Right forelimb (tissue), 1 donor: ENCODE measurements around the gene B4GALNT4.

ENCODE experiments used
- DNase-seq: peaks from one replicate; pipeline ENCODE4 v3.0.0-alpha.2; 2018

The B4GALNT4 gene

DNA sequence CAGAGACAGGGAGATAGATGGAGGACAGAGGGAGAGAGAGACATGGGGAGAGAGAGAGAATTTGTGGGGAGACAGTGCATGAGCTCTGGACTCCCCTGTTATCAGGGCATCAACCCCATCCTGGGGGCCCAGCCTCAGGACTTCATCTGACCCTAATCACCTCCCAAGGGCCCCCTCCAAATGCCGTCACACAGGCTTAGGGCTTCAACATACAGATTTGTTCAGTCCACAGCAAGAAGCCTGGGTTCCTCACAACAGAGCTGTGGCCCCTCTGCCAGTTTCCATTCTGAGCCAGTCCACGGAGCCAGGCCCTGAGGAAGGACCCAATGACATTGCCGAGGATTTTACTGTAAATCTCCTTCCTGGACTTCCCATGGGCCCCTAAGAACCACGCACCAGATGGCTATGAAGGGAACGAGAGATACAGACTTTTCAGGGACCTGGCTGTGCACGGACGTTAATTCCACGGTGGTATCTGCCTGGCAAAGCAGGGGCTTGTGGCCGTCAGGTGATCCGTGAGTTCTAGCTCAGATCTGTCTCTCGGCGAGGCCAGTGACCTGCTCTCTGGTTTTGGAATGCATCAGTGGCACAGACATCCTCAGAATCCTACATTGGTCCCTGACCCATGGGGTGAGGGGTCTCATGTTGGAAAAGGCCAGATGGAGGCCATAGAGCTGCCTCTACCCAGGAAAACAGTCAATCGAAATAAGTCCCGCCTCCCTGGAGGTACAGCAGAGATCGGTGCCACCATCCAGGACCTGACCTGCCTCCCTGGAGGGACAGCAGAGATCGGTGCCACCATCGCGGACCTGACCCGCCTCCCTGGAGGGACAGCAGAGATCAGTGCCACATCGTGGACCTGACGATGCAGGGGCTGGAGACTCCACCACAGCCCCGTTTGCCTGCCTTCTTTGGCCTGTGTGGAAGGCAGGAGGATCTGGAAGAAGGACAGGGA lies 8.7 kb upstream of the B4GALNT4 start:
- peak; percentile 49 for DNase-seq

- peak; percentile 32 for DNase-seq
Observed at GRCh38 chr11:362642-363442, 6.5 kb upstream of the B4GALNT4 start.

GRCh38 chr11:363443-363805 lies 5.9 kb upstream of the B4GALNT4 start:
- peak; percentile 39 for DNase-seq

- DNase-seq, result no peak
Observed at GRCh38 chr11:363948-364761, 5.1 kb upstream of the B4GALNT4 start.

GRCh38 chr11:364991-365725 lies 4.1 kb upstream of the B4GALNT4 start:
- no peak for DNase-seq

DNA sequence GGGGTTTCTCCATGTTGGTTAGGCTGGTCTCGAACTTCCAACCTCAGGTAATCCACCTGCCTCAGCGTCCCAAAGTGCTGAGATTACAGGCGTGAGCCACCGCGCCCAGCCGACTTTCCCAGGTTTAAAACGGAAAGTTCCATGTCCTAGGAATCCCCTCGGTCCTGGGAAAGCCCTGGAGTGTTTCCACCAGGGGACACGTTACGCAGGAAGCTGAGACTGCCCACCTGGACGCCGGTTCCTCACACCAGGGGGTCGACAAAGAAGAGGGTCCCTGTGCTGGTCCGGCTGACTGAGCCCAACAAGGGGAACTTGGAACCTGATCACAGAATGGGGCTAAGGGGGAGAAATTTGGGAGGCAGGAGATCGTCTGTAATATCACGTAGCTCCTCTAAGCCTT lies 3.5 kb upstream of the B4GALNT4 start:
- DNase-seq, result no peak

DNA sequence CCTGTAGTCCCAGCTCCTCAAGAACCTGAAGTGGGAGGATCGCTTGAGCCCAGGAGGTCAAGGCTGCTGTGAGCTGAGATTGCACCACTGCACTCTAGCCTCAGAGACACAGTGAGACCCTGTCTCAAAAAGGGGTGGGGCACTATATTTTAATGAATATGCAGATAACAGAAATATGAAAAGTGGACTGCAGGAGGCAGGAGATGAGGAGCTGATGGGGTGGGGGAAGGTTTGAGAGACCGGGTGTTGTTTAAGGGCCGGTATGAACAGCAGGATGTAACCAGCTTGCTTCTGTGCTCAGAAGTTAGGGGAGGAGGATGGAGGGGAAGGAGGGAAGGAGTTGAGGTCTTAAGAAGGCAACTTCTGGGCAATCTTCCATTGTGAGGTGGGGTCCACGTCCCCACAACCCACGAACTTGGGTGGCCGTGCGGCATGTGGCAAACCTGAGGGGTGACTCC lies 1.3 kb upstream of the B4GALNT4 start:
- no peak for DNase-seq

DNA sequence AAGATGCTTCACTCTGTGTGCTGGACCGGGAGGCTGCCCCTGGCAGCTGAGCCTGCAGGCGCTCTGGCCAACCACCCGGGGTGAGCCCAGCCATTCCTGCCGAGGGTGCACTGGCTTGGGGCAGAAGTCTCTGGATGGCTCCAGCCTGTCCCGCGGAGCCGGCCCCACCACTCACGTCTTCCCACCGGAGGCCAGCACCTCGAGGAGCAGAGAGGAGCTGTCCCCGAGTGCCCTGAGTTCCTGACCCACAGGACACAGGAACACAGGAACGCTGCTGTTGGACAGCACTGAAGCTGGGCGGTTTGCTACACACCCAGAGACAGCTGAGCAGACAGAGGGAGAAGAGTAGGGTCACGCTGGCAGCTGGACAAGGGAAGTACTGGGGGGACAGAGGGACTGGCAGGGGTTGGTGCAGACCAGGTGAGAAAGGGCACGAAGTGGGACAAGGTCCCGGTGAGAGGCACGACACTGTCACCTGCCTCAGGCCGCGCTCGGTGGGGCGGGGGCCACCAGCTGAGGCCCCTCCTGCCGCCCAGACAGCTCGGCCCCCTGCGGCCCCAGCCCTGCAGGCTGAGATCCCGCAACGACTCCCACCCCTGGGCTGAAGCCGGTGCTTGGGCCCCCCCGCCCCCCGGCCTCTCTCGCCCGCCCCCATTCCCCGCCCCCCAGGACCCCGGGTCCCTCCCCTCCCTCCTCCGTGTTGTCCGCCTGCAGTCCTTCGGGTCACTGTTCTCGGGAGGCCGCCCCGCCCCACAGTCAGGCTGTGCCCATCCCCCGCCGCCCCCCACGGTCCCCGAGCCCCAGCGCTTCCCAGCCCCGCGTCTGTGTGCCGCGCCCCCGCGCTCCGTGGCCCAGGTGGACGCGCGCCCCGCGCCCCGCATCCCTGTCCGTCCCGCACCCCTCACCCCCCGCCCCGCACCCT lies 624 bp upstream of the B4GALNT4 start:
- DNase-seq, result peak; percentile 58

DNA sequence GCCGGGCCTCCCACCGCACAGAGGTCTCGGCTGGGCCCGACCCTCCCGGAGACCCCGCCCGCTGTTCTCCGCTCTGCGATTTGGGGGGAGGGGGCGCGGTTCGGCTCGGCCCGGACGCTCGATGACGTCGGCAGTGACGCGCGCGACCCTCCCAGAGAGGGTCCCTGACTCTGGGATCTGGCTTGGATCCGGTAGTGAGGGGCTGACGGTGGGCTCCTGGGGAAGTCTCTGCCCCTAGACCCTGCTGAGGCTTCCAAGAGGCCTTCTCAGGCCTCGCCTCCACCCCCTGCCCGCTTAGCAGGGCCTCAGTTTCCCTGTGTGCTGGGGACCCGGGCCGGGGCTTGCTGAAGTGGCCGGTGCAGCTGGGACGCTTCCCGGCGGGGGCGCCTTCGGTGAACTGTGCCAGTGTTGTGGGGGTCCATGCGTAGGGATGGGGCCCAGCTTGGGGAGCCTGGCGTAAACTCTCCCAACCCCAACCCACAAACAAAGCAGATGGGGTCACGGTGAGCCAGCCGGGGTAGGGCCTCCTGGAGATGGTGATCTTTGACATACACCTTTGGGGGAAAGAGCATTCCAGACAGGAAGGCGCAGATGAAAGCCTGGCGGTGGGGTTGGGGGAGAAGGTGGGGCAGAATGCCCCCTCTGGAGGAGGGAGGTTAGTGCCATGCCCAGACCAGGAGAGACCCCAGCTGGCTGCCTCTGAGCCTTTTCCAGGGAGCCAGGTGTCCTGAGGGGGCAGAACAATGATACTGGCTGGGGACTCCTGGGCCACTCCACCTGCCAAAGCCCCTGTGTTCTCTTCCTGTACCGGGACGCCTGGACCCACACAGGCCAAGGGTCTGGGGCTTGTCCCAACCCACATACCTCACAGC lies 1.0 kb downstream of the B4GALNT4 start:
- DNase-seq, result peak; percentile 61

GRCh38 chr11:371051-371450 lies 1.8 kb downstream of the B4GALNT4 start:
- no peak for DNase-seq

GRCh38 chr11:371716-372590 lies 2.7 kb downstream of the B4GALNT4 start:
- DNase-seq, result no peak

DNA sequence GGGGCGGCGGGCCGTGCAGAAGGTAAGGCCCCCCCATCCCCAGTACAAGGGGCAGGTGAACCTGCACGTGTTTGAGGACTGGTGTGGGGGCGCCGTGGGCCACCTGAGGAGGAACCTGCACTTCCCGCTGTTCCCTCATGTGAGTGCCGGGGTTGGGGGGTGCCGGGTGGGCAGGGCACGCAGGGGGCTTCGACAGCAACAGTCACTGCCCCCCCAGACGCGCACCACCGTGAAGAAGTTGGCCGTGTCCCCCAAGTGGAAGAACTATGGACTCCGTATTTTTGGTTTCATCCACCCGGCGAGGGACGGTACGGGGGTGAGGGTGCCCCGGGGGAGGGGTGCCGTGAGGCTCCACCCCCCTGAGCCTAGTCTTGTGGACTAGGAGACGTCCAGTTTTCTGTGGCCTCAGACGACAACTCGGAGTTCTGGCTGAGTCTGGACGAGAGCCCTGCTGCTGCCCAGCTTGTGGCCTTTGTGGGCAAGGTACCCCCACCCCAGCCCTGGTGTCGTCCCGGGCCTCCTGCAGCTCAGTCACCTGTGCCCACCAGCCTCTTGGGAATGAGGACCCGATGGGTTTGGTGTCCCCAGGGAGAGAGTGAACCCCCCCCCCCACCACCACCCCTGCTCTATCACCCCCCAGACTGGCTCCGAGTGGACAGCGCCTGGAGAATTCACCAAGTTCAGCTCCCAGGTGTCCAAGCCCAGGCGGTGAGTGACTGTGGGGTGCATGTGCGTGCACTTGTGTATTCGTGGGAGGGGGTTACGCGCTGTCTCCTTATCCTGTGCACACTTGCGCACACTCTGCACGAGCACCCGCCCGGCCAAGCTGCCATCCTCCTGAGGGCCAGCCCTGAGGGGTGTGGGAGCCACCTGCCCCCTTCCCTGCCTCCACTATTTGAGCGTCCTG lies 3.8 kb downstream of the B4GALNT4 start:
- DNase-seq, result no peak

DNA sequence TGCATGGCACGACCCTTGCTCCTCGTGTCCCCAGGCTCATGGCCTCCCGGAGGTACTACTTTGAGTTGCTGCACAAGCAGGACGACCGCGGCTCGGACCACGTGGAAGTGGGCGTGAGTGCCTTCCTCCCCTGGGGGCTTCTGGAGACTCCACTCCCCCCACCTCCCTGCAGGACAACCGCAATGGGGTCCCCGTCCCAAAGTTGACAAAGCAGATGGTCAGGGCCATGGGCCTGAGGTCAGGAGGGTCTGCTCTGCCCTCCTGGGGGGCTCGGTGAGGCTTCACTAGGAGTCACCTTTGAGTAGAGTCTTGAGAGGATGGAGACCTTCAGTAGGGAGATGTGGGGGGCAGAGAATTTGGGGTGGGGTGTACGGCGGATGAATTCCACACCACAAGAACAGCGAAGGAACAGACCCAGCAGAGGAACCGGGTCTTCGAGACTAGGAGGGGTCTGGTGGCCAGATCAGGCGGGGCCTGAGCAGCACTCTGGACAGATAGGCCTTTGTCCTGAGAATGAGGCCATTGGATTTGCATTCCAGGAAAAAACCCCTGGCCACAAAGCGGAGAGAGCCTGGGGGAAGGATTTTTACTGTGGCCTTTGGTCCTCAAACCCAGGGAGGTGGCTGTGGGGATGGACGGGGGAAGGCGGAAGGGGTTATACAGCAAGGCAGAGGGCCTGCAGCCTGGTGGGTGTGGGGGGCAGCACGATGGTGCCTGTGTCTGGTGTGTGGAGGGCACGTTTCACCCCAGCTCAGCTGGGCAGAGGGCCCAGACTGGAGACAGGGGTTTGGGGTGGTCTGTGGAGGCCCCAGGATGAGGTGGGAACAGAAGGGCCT lies 4.6 kb downstream of the B4GALNT4 start:
- no peak for DNase-seq

GRCh38 chr11:375065-376025 lies 6.0 kb downstream of the B4GALNT4 start:
- DNase-seq, result no peak

GRCh38 chr11:376531-377173 lies 7.4 kb downstream of the B4GALNT4 start:
- DNase-seq, result no peak
